ENCODE data around the gene PRELID2.

- TF ChIP-seq CTCF (conservative IDR thresholded peaks at IDR 0.05; ENCODE audit: low read length) (no peak), EZH2phosphoT487 (IDR thresholded peaks at IDR 0.05; ENCODE audit: borderline replicate concordance) (no peak)
Measured at GRCh38 chr5:145852990-145853389, 17.8 kb upstream of the PRELID2 start.
